GM19025 (cell line): ENCODE data around the gene SLC35E2B.
"Not testable (repeated sequence)": the region's sequence is repeated elsewhere in the genome, so short reads cannot be mapped to it uniquely, and the experiment has no call there.

Experiments
- ATAC-seq: cut with Tn5 transposase; IDR thresholded peaks from one replicate; pipeline ENCODE4 v1.9.1; 2021; ENCODE audit warnings: mild to moderate bottlenecking, low read depth, moderate library complexity; ENCODE audit not compliant: unreplicated experiment

Gene SLC35E2B

DNA sequence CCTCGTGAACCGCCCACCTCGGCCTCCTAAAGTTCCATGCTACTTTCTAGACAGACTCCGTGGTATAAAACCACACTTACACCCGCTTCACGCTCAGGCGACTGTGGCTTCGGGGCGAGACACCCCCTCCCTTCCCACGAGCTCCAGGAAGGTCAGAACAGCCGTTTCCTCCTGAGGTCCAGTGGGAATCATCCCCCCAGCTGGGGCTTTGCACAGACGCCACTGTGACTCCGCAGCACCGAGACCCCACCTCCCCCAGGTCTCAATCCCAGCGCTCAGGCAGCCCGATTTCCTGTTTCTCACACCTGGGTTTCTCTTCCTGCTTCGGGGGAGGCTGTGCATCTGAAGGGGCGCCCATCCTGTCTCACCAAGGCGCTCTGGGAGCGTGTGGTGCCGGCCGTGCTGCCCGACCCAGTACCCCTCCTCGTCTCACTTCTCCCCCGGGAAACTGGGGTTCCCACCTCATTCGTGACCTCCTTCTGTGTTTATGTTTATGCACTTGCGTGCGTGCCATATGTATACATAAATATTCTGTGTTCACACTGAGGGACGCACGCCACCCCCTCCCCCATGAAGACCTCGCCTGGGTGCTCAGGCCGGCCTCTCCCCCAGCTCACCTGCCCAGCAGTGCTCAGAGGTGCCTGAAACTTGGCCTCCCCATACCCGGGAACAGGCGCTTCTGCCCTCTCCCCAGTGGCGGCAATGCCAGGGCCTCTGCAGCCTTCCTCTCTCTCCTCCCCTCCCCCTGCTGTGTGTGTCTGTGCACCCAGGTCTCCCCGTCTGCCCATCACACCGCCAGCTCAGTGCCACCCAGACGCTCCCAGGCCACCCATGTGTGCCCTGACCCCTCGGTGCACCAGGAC, 14.6 kb downstream of the SLC35E2B start:
- peak; percentile 61 for ATAC-seq

DNA sequence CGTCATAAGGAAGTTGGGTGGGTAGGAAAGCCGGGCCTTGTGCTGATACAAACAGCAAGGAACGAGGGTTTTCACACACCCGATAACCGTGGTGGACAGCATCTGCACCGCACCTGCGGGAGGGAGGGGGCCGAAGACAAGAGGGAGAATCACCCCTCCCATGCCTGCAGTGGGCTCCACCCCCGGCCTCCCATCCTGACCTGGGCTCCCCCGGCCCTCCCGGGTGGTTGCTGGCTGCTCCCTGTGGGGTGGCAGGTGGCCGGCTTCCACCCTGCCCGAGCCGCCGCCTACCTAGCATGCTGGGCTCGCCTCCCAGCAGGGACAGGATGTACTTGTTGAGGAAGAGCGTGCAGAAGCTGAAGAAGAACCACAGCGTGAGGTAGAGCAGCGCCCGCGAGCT, 16.5 kb downstream of the SLC35E2B start:
- not testable (repeated sequence) for ATAC-seq

DNA sequence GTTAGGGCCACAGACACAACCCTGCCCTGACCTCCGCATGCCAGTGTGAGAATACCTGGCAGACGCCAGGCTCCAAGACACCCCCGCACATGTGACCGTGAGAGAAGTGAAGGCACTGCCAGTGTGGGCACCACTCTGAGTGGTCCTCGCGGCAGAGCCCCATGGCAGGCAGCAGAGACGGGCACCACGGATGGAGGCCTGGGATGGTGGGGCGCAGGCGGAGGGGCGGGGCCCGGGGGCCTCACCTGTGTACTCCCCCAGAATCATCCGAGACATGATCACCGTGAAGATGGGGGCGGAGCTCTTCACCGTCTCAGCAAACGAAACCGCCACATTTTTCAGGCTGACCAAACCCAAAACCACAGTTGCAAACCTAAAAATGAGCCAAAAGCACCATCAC, 17.4 kb downstream of the SLC35E2B start:
- not testable (repeated sequence) for ATAC-seq

DNA sequence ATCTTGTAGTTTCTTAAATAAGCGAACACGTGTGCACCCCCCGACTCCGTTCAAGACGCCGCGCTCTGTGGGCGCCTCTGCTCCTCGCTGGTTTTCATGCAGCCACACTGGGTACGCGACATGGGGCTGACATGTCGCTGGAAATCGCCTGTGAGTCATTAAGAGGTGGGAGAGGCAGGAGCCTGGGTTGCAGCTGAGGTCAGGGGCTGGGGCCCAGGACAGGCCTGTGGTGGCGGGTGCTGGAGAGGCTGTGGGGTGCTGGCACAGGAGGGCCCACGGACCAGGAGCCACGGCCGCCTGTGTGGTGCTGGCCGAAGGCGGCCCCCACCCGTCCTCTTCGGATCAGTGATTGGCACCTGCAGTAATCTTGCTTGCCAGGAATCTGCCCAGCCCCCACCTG, 17.8 kb downstream of the SLC35E2B start:
- not testable (repeated sequence) for ATAC-seq

DNA sequence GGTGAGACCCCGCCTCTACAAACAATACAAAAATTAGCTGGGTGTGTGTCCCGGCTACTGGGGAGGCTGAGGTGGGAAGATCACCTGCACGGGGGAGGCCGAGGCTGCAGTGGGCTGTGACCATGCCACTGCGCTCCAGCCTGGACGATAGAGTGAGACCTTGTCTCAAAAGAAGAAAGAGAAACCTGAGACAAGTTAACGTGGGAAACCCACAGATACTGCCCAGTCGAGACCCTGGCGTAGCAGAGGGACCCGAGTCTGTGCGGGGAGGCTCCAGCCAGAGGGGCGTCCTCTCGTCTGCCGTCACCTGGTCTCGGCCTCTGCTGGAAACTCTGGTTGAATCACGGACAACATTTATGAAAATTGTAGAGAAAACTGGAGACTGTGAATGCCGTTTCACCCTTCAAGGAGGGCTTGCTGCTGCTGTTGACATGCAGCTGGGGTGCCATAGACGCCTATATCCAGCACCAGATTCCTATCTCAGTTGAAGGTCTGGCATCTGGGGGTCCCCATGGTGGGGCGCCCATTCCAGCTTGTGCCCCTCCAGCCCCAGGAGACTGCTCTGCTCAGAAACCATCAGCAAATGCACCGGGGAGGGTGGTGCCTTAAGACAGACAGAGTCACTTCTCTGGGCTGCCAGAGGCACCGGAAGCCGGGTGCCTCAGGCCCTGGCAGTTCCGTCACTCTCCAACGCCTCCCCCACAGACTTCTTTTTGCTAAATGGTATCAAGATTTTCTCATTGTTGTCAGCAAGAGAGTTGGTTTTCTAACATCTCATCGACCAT, 20.2 kb downstream of the SLC35E2B start:
- no peak for ATAC-seq

DNA sequence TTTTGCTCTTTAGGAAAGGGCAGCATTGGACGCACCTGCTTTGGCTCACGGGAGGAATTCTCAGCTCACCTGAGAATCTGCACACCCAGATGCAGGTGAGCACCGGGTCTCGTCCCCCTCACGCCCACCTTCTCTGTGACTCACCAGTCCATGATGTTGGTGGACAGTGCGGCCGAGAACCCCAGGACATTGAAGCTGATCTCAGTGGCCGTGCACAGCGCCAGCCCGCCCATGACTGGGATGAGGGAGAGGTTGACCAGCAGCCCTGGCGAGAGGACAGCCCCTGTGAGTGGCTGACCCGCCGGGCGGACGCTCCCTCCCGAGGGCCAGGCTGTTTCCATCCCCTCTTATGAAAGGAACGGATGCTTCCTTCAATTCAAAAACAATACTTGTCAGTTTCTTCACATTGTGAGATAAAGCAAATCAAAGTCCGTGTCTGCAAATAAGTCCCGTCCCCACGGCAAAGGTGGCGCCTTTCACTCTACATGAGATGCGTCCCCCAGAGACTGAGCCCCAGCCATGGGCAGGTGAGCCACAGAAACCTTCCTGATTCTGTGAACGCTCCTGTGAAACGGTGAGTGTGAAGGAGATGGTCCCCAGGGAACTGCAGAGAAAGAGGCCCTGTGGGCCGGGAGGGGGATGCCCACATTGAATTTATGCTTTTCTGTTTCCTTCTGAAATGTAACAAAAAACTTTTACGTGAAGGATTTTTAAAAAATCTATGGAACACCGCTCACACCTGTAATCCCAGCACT, 21.1 kb downstream of the SLC35E2B start:
- ATAC-seq, result no peak

DNA sequence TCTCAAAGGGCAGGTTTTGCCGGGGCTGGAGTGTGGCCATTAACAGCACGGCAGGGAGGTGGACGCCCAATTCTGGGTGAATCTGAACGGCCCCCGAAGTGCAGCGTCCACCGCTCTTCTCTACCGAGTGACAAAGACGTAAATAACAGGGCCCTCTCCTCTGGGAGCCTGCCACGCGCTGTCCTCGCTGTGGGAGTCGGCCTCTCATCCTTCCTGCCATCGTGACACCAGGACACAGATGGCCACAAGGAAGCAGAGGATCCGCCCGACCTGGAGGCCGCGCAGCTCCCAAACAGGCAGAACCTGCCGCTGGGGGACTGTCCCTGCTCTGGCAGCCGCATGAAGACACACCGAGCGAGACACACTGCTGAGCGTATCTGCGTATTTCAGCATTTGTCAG, 21.7 kb downstream of the SLC35E2B start:
- no peak for ATAC-seq

DNA sequence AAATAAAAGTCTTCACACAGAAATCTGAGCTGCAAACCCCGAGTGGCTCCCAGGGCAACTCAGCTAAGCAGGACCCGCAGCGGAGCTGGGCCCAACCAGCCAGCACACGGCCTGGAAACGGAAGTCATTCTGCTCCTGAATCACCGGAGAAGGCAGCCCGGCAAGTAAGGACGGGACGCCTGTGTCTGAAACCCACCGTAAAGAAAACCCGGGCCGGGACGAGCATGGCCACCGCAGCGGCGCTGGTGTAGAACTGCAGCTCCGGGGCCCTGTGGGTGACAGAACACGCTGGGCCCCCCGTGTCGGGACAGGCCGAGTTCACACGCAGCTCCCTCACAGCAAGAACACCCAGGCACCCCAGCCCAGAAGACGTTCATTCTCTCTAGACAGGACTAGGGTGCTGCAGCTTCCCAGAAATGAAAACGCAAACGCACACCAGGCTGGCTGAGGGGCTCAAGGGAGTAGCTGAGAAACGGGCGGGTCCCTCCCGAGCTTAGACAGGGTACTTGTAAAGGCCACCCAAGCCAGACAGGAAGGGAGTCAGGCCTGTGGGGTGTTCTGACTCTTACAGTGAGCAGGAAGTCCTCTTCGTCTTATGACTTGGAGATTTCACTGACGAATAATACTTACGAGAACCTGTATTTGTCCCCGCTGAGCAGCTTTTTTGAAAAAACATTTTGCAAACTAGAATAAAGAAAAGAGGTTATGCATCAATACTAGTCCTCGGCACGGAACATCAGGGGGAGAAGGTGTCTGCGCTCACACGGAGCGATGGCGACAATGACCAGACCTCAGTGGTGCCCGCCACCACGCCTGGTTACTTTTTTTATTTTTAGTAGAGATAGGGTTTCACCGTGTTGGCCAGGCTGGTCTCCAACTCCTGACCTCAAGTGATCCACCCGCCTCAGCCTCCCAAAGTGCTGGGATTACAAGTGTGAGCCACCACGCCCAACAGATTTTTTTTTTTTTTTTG, 22.8 kb downstream of the SLC35E2B start:
- no peak for ATAC-seq

DNA sequence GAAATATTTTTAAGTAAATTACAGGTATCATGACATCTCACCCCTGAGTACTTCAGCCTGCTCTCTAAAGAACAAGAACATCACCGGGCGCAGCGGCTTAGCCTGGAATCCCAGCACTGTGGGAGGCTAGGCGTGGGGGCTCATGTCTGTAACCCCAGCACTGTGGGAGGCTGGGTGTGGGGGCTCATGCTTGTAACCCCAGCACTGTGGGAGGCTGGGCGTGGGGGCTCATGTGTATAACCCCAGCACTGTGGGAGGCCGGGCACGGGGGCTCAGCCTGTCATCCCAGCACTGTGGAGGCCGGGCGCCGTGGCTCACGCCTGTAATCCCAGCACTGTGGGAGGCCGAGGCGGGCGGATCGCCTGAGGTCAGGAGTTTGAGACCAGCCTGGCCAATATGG, 26.1 kb downstream of the SLC35E2B start:
- no peak for ATAC-seq

DNA sequence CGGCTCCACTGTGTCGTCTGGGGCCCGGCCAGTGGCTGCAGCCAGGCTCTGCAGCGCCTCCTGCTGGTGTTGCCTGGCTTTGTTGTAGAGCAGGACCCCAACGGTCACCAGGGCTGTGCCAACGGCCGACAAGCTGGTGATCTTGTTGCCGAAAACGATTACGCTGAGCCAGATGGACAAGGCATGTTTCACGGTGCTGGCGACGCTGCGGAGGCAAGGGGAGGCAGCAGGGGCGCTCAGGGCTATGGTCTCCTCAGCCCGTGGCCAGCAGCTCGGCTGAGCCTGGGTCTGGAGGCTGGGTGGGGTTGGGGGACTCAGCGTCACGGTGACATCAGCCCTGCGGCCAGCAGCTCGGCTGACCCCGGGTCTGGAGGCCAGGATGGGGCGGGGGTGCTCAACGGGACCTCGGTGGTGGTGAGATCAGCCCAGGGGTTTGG, 26.8 kb downstream of the SLC35E2B start:
- no peak for ATAC-seq

DNA sequence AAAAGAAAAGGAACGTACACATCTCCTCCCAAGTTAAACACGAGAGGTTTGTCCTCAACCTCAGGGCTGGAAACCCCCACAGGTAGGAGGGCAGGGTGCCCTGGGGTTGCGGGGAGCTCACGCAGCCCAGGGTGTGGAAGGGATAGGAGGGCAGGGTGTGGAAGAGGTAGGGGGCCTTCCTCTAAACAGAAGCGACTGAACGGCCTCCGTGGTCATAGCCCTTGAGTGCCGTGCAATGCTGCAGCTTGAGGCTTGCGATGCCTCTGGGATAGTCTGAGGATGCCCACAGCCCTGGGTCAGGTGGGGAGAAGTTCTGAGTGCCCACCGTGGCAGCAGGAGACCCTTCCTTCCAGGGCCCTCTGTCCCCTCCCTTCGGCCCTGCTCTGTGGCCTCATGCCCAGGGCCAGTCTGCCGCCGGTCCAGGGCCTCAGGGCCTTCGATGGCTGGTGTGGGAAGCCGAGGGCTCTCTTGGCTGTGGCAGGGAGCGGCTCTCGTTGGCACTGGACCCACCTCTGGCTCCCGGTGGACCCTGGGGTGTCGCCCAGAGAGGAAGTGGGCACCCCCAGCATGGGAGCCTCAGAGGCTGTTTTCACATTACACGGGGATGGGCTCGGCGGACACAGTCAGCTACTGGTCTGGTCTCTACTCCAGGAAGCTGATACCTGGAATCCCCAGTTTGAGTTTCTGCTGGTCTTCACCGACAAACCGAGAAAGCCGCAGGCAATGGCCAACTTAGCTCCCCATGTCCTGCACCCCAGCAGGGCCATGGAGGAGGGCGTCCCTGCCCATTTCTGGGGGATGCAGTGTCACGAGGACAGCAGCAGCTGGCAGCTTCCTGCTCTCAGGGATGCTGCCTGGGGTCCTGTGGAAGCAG, 27.4 kb downstream of the SLC35E2B start:
- ATAC-seq, result no peak

DNA sequence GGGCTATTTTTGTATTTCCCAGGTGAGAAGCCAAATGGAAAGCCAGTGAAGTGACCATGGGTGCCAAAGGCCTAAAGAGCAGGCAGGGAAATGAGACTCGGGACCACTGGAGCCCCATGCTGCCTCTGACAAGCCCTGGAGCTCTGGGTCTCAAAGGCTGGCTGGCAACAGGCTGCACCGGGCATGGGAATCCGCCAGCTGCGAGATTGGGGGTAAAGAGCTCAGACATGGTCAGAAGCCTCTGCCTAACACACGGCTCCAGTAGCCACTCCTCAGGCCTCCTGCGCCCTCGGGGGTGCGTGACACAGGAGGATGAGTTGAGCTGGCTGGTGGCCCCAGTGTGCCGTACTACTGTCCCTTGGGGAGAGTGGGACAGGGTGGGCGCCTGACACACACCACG, 28.3 kb downstream of the SLC35E2B start:
- not testable (repeated sequence) for ATAC-seq

DNA sequence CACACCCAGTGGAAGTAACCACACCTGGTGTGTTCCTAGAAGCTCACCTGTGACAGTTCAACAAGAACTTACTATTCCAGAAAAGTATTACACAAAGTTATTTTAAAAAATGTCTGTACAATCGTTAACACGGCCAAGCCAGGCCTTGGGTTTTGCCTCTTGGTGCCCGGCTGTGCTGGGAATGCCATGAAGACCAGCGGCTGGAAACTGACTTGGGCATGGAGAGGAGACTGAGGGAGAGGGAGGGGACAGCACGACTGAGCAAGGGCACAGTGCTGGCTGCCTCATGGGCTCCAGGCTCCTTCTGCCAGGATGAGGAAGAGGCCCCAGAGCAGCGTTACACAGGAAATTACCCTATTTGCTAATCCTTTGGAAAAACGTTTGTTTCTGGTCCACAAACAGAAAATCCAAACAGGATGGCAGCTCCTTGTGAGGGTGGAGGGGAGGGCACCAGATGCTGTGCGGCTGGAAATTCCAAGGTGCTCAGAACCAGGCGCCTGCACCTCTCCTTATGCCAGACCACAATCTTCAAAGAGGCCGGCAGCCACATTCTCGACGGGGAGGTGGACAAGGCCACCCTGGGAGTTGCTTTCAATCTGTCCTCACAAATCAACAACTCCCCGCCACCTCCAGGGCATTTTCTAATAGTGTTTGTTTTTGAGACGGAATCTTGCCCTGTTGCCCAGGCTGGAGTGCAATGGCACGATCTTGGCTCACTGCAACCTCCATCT, 29.6 kb downstream of the SLC35E2B start:
- not testable (repeated sequence) for ATAC-seq

DNA sequence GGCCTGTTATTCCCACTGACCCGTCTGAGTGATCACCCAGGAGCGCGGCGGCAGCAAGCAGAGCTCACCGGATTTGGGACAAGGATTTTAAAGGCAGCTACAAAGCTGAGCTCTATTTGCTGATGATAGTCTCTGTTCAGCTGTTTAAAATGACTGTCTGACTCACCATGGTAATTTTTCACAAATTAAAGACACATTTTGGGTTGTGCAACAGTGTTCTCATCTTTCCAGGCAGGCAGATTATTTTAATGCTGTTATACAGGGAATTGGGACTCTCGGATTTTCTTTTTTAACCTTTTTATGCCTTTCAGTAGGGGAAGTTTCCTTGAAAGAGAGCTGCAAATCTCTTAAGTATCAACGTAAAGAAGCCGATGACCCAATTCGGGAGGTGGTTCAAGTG, 30.2 kb downstream of the SLC35E2B start:
- not testable (repeated sequence) for ATAC-seq

DNA sequence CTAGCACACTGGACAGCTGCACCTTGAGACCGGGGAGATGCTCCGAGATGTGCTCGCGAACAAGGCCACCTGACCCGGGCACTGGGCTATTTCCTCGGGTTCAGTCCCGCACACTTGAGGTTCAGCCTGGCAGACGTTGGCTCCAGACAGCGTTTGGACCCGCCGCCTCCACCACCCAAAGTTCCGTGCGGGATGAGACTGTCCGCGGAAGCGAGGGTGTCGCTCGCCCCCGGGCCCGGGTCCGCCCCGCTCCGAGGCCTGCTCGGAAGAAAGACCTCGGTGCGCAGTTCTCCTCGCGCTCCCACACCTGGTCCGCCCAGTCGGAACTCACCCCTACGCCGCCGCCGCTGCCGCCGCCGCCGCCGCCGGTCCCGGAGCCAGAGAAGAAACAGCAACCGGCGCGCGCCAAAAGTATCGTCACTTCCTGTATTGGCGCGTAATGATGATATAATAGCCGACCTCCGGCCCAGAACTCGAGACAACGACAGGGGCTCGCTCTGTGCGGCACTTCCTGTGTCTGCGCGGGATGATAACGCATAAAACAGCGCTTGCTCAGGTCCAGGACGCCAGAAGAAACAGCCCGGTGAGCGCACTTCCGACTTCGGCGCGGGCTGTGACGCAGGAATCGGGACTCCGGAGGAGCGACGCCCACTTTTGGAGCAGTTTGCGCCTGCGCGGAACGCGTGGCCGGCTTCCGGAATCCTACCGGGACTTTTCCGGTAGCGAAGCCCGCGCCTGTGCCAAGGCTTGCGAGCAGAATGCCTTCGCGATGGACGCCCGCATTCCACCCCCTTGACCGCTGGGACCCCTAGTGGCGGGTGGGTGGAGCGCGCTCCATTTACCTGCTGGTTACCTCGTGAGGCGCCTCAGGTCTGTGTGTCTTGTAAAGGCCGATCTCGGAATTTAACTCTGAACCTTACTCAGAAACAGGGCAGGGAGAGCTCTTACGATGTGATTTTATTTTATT, 33.7 kb downstream of the SLC35E2B start, which contains the start of gene CDK11B:
CDK11B (minus strand) TSS at position 422 of the 967 bp plus-strand sequence. CDS start 1,519 bp downstream, outside the sequence.
- peak; percentile 88 for ATAC-seq

DNA sequence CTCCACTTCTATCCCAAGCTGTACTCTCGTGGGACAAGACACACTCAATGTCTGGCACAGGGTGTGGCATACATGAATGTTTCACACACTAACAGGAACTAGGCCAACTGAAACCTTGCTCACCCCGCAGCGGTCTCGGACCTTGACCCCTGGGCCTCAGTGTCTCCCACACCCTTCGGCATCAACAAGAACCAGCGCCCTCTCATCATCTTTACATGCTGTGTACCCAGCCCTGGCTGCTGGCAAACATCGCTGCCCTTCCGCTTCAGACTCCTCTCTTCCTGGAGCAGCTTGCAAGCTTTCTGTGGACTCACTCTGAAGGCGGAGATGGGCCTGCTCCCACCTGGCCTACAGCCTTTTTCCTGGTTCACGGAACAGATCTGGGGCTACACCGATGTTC, 44.3 kb downstream of the SLC35E2B start:
- ATAC-seq, result not testable (repeated sequence)
